DMS153 (cell line): ENCODE measurements around the gene DNLZ.

Source experiments
- DNase-seq: peaks from one replicate; lab custom pipeline; 2025; lab: John Stamatoyannopoulos, UW

DNLZ gene

GRCh38 chr9:136316896-136317676, 46.5 kb downstream of the DNLZ start:
- no peak for DNase-seq

- DNase-seq, result no peak
Observed at GRCh38 chr9:136316271-136316751, 47.2 kb downstream of the DNLZ start.

GRCh38 chr9:136314944-136315343, 48.6 kb downstream of the DNLZ start:
- no peak for DNase-seq

- DNase-seq, result no peak
Observed at GRCh38 chr9:136314056-136314416, 49.5 kb downstream of the DNLZ start.

- no peak for DNase-seq
Observed at GRCh38 chr9:136313111-136314055, 50.2 kb downstream of the DNLZ start.

GRCh38 chr9:136312436-136312835, 51.1 kb downstream of the DNLZ start:
- DNase-seq, result no peak

- no peak for DNase-seq
Observed at GRCh38 chr9:136312009-136312375, 51.6 kb downstream of the DNLZ start.

- peak; percentile 88 for DNase-seq
Observed at GRCh38 chr9:136311051-136312008, 52.2 kb downstream of the DNLZ start.

- DNase-seq, result peak; percentile 58
Observed at GRCh38 chr9:136310273-136311030, 53.1 kb downstream of the DNLZ start.

- no peak for DNase-seq
Observed at GRCh38 chr9:136309806-136310220, 53.7 kb downstream of the DNLZ start.
